WERI-Rb-1 (cell line): ENCODE measurements around the gene KREMEN2.
"Not testable (repeated sequence)": the region's sequence is repeated elsewhere in the genome, so short reads cannot be mapped to it uniquely, and the experiment has no call there.

Experiments
- DNase-seq: peaks from one replicate; pipeline ENCODE4 v3.0.0-alpha.2; 2020
- H3K27ac ChIP-seq: fragments of 250-450 bp; sonication (Bioruptor Pico); 2 replicates; pipeline ENCODE4 v1.5.1; 2020; ENCODE audit warnings: mild to moderate bottlenecking, moderate library complexity
- H3K27me3 ChIP-seq: fragments of 250-450 bp; sonication (Bioruptor Pico); 2 replicates; pipeline ENCODE4 v1.5.1; 2021; ENCODE audit warnings: mild to moderate bottlenecking, low read depth, moderate library complexity; ENCODE audit not compliant: insufficient read depth, severe bottlenecking
- H3K36me3 ChIP-seq: fragments of 250-450 bp; sonication (Bioruptor Pico); 2 replicates; pipeline ENCODE4 v1.5.1; 2020; ENCODE audit warnings: mild to moderate bottlenecking, moderate library complexity
- H3K4me3 ChIP-seq: 2 replicates; pipeline ENCODE4 v1.5.1; 2011; ENCODE audit warnings: low read depth, mild to moderate bottlenecking, control low read depth, low read length
- H3K9me3 ChIP-seq: fragments of 250-450 bp; sonication (Bioruptor Pico); 2 replicates; pipeline ENCODE4 v1.5.1; 2021; ENCODE audit warnings: mild to moderate bottlenecking, moderate library complexity; ENCODE audit not compliant: severe bottlenecking
- CTCF ChIP-seq: IDR thresholded peaks from 2 replicates; pipeline ENCODE4 v1.5.1; 2011; ENCODE audit warnings: low read depth, mild to moderate bottlenecking, control low read depth, inconsistent platforms, low read length

Gene KREMEN2

GRCh38 chr16:2929693-2930092 lies 34.4 kb upstream of the KREMEN2 start:
- TF ChIP-seq CTCF, result no peak
- Histone ChIP-seq H3K4me3 (no peak overlapping the region), H3K27ac (no peak overlapping the region), H3K36me3 (peaks cover 17% of the 10 kb centered on the region), H3K9me3 (no peaks in the 10 kb centered on the region), H3K27me3 (no peaks in the 10 kb centered on the region)
- no peak for DNase-seq

GRCh38 chr16:2930236-2930635 lies 33.8 kb upstream of the KREMEN2 start:
- Histone ChIP-seq H3K36me3 (peaks cover 19% of the 10 kb centered on the region), H3K4me3 (no peak overlapping the region)
- no peak for TF ChIP-seq CTCF

GRCh38 chr16:2931231-2931914 lies 32.7 kb upstream of the KREMEN2 start:
- not testable (repeated sequence) for H3K27ac ChIP-seq, H3K4me3 ChIP-seq, DNase-seq, H3K9me3 ChIP-seq, H3K27me3 ChIP-seq
- H3K36me3 ChIP-seq, result peaks cover 19% of the 10 kb centered on the region

More at GRCh38 chr16:2930236-2930635, 33.8 kb upstream of the KREMEN2 start:
- Histone ChIP-seq H3K27ac (no peak overlapping the region), H3K9me3 (no peaks in the 10 kb centered on the region), H3K27me3 (no peaks in the 10 kb centered on the region)
- DNase-seq, result no peak

- Histone ChIP-seq H3K27ac (no peak overlapping the region), H3K27me3 (no peaks in the 10 kb centered on the region), H3K4me3 (no peak overlapping the region), H3K36me3 (peaks cover 28% of the 10 kb centered on the region), H3K9me3 (no peaks in the 10 kb centered on the region)
- no peak for DNase-seq
- TF ChIP-seq CTCF, result no peak
Measured at GRCh38 chr16:2933136-2933535, 30.9 kb upstream of the KREMEN2 start.

GRCh38 chr16:2933701-2934100 lies 30.4 kb upstream of the KREMEN2 start:
- Histone ChIP-seq H3K27ac (no peak overlapping the region), H3K4me3 (no peak overlapping the region), H3K27me3 (no peaks in the 10 kb centered on the region), H3K36me3 (peaks cover 28% of the 10 kb centered on the region), H3K9me3 (no peaks in the 10 kb centered on the region)
- no peak for TF ChIP-seq CTCF
- no peak for DNase-seq

- no peak overlapping the region for H3K4me3 ChIP-seq
- TF ChIP-seq CTCF, result no peak
- no peak overlapping the region for H3K27ac ChIP-seq
- no peaks in the 10 kb centered on the region for H3K27me3 ChIP-seq
- peaks cover 35% of the 10 kb centered on the region for H3K36me3 ChIP-seq
- no peak for DNase-seq
- no peaks in the 10 kb centered on the region for H3K9me3 ChIP-seq
Measured at GRCh38 chr16:2934450-2934849, 29.6 kb upstream of the KREMEN2 start.
